Stimulated activated CD4-positive, alpha-beta T cell treated with anti-CD3 and anti-CD28 coated beads, Interleukin-15, amount 100 ng/mL, for 24 hours (primary cell): Measurements from ENCODE around the gene PRKAR1B.

Experiments used
- DNase-seq: peaks from one replicate; pipeline ENCODE4 v3.0.0-alpha.2; 2020

PRKAR1B gene

DNA sequence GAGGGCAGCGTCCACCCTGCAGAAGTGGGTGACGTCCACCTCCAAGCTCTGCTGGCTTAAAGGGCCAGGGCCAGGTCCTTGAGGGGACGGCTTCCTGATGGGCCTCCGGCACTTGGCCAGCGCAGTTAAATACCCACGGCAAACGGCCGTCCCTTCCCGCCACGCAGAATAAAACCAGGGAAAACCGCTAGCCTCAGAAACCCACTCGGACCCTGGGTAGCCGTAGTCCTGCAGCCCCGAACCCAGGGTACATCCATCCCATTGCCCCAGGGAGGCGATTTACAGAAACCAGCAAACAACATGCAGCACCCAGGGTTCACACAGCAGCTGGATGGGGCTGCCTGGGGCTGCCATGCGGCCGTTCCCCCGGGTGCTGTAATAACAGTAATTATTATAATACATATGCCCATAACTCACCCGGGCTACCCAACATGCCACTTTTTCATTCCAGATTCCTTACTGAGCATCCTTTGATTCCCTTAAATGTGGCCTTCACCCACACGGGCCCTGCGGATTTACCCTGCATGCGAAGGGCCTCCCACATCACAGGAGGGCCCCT lies 126.0 kb downstream of the PRKAR1B start:
- no peak for DNase-seq

DNA sequence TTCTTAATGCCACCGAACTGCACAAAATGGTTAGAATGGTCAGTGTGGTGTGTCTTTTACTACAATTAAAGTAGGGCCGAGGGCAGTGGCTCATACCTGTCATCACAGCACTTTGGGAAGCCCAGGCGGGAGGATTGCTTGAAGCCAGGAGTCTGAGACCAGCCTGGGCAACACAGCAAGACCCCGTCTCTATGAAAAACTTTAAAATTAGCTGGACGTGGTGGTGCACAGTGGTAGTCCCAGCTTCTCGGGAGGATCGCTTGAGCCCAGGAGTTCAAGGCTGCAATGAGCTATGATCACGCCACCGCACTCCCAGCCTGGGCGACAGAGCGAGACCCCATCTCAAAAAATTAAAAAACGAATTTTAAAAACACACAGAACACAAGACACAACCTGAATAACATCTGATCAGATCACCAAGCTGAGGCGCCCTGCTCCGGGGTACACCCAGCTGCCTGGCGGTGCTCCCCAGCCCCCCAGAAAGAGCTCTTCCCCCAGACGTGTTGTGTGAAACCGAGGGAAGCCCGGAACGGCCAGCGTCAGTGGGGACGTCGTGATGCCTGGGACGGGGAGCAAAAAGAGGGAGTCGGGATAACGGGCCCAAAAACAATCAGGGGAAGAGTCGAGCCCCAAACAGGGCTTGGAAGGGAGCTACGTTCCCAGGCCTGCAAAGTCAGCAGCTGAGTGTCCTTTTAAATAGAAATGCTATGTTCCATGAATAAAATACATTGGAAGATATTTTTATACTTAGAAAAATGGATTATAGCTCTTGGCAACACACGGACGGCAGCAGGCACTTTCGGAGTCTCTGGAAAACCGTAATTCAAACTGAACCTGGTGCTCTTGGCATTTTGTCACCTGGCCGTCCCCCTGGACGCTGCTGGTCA lies 126.7 kb downstream of the PRKAR1B start:
- no peak for DNase-seq

DNA sequence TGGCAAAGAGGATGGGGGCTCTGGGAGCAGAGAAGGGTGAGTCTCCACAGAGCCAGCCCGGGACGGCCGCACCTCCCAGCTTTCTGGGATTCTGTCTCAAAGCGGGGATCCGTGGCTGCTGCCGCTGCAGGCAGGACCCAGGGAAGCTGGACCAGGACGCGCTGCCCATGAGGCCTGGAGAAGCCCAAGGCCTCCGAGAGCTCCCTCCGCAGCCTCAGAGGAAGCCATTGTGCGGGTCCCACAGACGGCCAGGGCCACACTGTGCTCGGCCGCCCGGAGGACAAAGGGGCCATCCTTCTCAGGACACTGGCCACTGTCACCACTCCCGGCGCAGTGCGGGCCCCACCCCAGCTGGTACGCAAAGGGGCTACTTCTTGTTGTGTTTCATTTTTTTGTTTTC lies 128.2 kb downstream of the PRKAR1B start:
- no peak for DNase-seq

GRCh38 chr7:597348-598178 lies 129.5 kb downstream of the PRKAR1B start:
- no peak for DNase-seq

DNA sequence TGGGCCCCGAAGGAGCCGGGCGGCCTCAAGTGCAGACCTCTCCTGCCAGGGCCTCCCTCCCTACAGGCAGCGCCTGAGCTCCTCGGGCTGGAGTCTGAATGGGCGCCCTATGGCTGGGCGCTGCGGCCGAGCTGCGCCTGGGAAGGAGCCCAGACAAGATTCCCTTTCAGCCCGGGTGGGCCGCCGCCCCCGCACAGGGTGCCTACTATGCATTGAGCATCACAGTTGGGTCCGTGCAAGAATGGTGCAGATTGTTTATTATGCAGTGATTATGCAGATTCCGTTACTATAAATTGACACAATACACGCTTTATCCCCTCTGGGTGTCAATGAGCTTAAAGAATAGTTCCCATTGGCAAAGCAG lies 130.3 kb downstream of the PRKAR1B start:
- no peak for DNase-seq

DNA sequence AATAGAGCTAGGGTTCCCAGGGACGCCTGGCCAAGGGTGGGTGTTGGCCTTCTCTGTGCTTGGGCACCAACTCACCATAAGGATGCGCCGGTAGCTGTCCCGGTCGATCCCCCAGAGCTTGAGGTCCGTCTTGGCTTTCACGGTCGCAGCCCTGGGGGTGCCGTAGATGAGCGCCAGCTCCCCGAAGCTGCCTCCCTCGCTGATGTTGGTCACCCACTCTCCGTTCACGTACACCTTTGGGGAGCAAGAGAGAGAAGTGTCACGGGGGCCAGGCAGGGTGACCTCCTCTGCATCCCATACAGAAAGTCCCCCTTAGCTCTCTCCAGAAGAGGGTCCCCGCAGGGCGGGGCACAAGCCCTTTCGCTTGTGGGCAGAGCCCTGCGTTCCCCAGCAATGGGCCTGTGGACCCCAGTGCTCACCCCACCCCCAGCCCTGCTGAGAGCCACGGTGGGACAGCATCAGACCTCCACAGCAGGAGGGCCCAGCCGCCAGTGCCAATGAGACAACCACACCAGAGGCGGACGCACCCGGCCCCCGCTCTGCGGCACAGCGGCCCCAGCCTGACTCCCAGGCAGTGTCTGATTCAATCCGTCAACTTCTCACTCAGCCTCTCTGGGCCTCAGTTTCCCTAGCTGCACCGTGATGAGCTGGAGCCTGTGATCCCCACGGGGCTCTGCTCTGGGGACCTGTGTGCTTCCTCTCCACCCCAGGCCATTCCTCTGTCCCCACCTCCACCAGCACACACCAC lies 130.8 kb downstream of the PRKAR1B start:
- DNase-seq: no peak

DNA sequence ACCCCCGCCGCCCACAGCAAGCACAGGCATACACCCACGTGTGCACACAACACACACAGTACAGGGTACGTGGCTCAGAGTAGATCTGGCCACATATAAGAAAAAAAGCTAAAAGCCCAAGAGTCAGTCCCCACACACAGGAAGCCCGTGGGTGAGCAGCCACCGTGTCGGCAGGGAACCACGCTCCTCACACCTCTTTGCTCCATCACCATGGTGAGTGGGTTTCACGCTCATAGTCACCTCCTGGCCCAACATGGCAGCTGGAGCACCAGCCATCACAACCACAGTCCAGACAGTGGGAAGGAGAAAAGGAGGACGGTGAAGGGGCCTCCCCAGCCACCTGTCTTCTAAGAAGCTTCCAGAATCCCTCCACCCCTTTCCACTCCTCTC lies 131.5 kb downstream of the PRKAR1B start:
- DNase-seq: peak; percentile 40

GRCh38 chr7:594920-595620 lies 132.0 kb downstream of the PRKAR1B start:
- DNase-seq: no peak

- no peak for DNase-seq
Measured at GRCh38 chr7:594212-594913, 132.7 kb downstream of the PRKAR1B start.

GRCh38 chr7:593324-594115 lies 133.6 kb downstream of the PRKAR1B start:
- peak; percentile 50 for DNase-seq

- DNase-seq: no peak
Measured at GRCh38 chr7:591856-592628, 135.0 kb downstream of the PRKAR1B start.

DNA sequence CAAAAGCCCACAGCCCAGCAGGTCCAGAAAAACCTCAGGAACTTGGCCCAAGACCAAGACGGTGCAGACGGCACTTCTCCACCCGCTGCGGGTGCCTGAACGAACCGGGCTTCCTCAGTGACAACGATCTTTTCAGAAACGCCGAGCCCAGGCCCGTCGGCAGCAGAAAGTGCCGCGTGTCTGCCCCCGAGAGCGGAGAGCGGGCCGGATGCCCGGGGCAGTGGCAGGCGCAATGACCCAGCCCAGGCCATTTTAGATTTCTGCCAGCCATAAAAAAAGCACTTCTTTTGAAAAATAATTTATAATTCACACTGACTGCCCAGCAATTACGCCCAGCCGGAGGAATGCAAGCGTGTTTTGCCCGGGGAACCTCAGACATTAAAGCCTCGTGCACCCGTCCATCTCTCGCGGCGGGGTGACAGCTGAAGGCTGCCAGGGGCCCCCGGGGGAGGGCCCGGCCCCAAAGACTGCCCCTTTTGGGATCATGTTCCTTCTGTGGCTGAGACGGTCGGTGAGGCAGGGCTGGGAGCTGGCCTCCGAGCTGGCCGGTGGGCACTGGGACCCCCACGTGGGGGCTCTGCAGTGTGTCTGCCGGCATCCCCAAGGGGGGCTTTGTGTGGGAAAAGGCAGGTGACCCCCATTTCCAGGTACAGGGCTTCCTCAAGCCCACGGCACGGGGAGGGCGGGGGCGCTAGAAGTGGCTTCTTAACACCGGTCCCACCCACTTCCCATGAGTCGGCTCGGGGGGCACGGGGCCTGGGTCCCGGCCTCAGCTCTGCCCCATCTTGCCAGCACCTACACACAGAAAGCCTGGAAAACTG lies 136.1 kb downstream of the PRKAR1B start:
- no peak for DNase-seq

DNA sequence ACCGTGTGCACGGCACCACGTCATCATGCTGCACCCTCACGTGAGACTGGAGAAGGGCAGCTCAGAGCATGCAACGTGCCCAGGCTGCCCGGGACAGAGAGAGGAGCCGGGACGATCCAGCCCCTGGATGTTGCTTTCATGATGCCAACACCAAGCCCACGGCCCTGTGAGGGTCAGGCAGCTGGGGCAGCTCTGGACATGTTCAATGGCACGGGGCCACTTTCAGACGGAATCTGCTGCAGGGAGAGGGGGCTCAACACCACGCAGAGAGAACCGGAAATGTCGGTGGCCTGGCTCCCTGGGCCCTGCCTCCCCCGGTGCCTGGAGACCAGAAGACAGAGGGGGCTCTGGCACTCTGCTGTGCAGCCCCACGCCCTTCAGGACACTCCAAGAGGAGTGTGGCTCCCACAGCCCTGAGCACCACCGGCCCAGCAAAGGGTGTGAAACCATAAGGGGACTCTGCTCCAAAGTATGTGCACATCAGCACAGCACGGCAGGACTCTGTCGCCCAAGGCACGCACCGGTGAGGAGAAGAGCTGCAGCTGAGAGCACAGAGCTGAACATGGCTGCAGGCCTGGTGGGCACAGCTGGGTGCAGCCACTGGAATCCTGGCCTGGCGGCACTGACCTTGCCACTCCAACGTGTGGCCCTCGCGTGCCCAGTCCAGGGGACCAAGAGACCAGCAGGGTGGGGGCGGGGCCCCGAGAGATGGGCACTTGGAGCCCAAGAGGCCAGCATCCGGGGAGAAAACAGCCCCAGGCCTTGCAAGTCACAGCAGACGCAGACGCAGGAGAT lies 137.1 kb downstream of the PRKAR1B start:
- no peak for DNase-seq

DNA sequence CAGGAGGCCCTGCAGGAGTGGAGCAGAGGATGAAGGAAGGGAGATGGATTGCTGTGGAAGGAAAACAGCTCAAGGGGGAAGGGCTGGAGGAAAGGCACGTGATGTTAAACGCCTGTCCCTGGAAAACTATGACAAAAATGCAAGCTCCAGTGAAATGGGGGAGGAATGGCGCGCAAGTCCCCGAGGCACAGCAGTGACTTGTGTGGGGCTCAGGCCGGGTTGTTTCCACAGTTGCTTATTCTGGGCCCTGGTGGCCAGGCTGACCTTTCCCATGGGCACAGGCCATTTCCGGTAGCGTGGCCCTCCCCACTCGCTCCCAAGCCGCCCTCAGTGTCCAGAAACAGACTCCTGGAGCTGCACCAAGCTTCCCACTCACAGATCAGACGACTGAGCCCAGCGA lies 139.3 kb downstream of the PRKAR1B start:
- no peak for DNase-seq

DNA sequence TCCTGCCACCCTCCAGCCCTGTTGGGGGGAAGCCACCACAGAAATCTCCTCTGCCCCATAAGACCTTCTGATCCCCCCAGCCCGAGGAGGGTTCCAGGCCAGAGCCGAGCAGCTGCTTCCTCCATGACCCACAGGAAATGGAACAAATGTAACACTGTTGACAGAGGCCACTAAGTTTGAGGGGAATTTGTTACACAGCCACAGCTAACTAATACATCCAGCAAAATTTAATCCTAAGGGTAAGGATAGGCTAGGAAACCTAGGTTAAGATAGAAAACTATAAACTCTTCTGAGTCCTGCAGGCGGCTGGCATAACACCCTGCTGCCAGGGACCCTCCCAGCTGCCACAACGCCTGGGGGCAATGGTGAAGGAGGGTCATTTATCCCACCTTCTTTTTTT lies 140.6 kb downstream of the PRKAR1B start:
- no peak for DNase-seq

DNA sequence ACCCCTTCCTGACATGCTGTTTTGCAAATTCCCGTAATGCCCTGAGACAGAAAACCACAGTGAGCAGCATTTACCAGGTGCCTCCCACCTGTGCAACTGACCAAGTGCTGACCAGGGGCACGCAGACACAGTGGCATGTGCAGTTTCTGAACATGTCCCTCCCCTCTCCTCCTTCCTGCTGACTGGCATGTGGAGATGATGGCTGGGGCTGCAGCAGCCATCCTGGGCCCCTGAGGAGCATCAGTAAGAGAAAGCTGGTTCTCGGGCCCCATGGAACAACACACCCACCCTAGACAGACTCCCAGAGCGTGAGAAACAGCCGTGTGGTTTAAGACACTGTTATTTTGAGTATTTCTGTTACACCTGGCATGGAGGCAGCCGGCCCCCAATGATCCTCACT lies 141.2 kb downstream of the PRKAR1B start:
- DNase-seq: no peak

DNA sequence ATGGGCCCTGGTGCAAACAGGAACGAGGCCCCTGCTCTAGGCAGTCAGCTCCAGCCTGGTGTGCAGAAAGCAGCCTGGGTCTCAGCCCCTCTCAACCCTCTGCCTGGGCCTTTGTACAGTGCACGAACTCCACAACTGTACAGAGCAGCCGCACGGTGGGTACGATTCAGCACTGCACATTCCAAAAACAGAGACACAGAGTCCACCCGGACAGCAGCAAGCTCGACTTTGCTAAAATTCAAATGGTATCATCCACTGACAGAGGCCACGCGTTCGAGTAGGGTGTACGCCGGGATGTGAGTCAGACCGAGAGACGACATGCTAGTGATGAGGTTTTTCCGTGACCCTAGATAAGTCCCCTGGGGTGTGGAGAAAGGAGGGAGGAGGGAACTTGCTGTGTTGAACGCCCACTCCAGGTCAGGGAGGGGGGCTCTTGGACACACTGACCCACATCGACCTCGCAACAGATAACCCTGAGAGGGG lies 141.8 kb downstream of the PRKAR1B start:
- DNase-seq: peak; percentile 85

GRCh38 chr7:584820-585219 lies 142.3 kb downstream of the PRKAR1B start:
- no peak for DNase-seq
